HG03521 (cell line): ENCODE measurements around the gene CCSER2.
"Not testable (repeated sequence)": the region's sequence is repeated elsewhere in the genome, so short reads cannot be mapped to it uniquely, and the experiment has no call there.

Source experiments
- ATAC-seq: cut with Tn5 transposase; IDR thresholded peaks from one replicate; pipeline ENCODE4 v1.9.1; 2021; ENCODE audit warnings: mild to moderate bottlenecking, moderate library complexity; ENCODE audit not compliant: unreplicated experiment

CCSER2 gene

GRCh38 chr10:84328418-84329195 lies at the start of gene CCSER2:
Gene CCSER2, plus strand, starts transcription at chr10:84328589. Its CDS starts 42,464 bp downstream, at chr10:84371053.
- peak; percentile 66 for ATAC-seq

DNA sequence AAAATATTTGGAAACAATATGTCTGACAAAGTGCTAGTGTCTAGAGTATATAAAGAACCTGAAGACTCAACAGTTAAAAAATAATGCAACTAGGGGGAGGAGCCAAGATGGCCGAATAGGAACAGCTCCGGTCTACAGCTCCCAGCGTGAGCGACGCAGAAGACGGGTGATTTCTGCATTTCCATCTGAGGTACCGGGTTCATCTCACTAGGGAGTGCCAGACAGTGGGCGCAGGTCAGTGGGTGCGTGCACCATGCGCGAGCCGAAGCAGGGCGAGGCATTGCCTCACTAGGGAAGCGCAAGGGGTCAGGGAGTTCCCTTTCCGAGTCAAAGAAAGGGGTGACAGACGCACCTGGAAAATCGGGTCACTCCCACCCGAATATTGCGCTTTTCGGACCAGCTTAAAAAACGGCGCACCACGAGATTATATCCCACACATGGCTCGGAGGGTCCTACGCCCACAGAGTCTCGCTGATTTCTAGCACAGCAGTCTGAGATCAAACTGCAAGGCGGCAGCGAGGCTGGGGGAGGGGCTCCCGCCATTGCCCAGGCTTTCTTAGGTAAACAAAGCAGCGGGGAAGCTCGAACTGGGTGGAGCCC lies 48.4 kb upstream of the CCSER2 start:
- ATAC-seq = not testable (repeated sequence)

DNA sequence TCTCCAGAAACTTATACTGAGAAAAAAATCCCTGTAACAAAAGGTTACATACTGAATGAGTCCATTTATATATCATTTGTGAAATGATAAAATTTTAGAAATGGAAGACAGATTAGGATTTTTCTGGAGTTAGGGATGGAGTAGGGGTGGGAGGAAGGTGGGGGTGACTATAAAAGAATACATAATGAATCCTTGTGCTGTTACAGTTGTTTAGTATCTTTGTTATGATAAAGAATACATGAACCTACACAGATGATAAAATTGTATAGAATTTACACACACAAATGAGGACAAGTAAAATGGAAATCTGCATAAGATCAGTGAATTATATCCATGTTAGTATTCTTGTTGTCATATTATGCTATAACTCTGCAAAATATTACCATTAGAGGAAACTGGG lies 41.7 kb upstream of the CCSER2 start:
- no peak for ATAC-seq

DNA sequence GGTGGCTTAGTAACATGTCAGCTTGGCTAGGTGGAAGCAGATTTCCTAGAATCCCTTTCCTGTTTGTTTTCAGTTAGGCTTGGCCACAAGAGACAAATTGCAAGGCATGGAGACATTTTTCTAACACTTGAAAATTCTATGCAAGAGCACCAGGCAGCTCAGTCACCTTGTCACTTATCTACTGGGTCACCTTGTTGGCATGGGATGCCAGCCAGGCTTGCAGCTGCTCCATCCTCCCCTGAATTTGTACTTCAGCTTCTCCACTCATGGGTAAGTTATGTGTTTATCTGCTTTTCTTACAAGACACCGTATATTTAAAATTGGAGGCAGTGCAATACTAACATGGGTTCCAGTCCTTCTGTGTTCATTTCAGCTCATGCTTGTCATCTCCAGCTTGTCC lies 40.2 kb upstream of the CCSER2 start:
- ATAC-seq = no peak

GRCh38 chr10:84289521-84290200 lies 38.7 kb upstream of the CCSER2 start:
- no peak for ATAC-seq

GRCh38 chr10:84290235-84290634 lies 38.2 kb upstream of the CCSER2 start:
- ATAC-seq = no peak

DNA sequence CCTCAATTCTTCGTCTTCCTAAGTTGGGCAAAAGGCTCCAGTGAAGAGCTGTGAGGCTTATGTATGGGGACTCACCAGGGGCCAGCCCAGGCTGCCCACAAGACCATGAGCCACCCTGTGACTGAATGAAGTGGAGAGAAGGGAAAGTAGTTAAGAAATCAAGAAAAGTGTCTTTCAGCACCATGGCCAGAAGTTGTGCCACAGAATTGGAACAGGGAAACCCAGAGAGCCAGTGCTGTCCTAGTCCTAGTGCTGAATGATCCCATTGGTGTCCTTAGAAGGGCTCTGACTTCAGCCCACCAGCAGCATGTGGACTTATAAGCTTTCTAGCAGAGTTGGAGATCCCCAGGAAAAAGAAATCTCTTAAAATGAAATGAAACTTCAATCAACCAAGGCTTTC lies 37.0 kb upstream of the CCSER2 start:
- no peak for ATAC-seq

DNA sequence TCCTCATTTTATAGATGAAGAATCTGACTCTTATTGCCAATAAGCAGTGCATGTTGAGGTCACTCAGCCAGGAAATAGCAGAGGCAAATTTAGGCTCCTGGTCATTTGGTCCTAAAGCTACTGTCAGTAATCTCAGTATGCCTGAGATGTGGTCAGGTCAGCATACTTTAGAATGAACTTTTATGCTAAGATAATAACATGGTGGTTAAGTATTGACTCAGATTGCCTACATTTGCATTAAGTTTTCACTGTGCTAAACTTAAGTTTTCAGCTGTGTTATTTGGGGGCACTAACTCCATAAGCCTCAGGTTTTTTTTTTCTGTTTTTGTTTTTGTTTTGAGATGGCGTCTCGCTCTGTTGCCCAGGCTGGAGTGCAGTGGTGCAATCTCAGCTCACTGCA lies 35.9 kb upstream of the CCSER2 start:
- no peak for ATAC-seq

- no peak for ATAC-seq
These were observed 35.2 kb upstream of the CCSER2 start for GRCh38 chr10:84293171-84293570.

GRCh38 chr10:84293574-84294016 lies 34.8 kb upstream of the CCSER2 start:
- ATAC-seq = no peak

DNA sequence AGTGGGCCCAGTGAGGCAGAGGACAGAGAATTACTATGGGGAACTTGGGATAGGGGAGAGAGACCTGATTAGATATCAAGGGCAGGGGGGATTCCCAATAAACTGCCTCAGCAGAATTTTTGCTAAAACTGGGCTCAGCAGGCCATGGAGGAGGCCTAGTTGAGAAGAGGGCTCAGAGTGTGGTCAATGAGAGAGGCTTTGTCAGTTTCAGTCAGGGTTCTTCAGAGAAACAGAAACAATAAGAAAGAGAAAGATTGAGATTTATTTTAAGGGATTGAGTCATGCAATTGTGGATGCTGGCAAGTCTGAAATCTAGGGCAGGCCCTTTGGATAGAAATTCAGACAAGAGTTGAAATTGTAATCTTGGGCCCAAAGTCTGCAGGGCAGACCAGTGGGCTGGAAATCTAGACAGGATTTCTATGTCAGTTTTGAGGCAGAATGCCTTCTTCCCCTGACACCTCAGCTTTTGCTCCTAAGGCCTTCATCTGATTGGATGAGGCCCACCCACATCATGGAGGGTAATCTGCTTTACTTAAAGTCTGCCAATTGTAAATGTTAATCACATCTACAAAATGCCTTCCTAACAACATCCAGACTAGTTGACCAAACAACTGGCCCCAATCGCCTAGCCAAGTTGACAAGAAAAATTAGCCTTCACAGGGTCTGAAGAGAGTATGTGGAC lies 33.5 kb upstream of the CCSER2 start:
- peak; percentile 66 for ATAC-seq

GRCh38 chr10:84296091-84296981 lies 32.1 kb upstream of the CCSER2 start:
- ATAC-seq = no peak

GRCh38 chr10:84298057-84298456 lies 30.3 kb upstream of the CCSER2 start:
- no peak for ATAC-seq

GRCh38 chr10:84302223-84302622 lies 26.2 kb upstream of the CCSER2 start:
- ATAC-seq = no peak

DNA sequence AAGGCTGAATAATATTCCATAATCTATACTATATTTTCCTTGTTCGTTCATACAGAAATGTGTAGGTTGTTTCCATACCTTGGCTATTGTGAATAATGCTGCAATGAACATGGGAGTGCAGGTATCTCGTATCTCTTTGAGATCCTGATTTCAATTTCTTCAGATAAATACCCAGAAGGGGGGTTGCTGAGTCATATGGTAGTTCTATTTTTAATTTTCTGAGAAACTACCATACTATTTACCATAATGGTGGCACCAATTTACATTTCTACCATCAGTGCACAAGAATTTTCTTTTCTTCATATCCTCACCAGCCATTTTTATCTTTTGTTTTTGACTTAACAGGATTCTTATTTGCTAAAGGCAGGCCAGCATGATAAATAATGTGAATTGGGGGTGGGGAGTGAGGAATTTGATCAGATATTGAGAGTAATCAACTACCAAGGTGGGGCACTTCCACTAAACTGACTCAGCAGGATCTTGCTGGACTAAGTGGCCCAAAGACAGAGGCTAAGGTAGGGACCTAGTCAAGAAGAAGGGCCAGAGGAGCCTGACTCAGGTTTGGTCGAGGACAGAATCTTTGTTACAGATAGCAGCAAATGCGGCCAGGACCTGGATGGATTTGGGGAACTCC lies 21.5 kb upstream of the CCSER2 start:
- no peak for ATAC-seq

GRCh38 chr10:84308021-84308420 lies 20.4 kb upstream of the CCSER2 start:
- ATAC-seq = no peak

- no peak for ATAC-seq
These were observed 19.7 kb upstream of the CCSER2 start for GRCh38 chr10:84308481-84309304.

- no peak for ATAC-seq
These were observed 17.9 kb upstream of the CCSER2 start for GRCh38 chr10:84310470-84310869.

GRCh38 chr10:84311576-84311975 lies 16.8 kb upstream of the CCSER2 start:
- no peak for ATAC-seq
